Measurements from ENCODE around the gene CHPF. TPM values are rescaled to one million over a fixed set of nuclear protein-coding genes. Genes with fewer than 3 reads are reported as not detected.

Gene CHPF
- total RNA-seq, 2 experiments from 2014 or later, result 6.5 to 7.1 TPM

- H3K9me3 ChIP-seq (ENCODE audit: control insufficient read depth in 1 of 2, insufficient read depth in 1 of 2, low read length in 2 of 2), result peaks cover 0 to 11% of the 10 kb centered on the region in 2 experiments
- peaks cover 56 to 62% of the 10 kb centered on the region in 2 experiments for H3K27me3 ChIP-seq (ENCODE audit: control insufficient read depth in 1 of 2, insufficient read depth in 2 of 2, low read length in 2 of 2)
- H3K4me1 ChIP-seq (ENCODE audit: insufficient read depth, low read length), result peaks cover 20% of the 10 kb centered on the region
- Mint-ChIP-seq H3K27ac (no peak overlapping the region), H3K36me3 (ENCODE audit: low read depth) (no peaks in the 10 kb centered on the region), H3K4me3 (no peak overlapping the region), H3K27me3 (peaks cover 72% of the 10 kb centered on the region), H3K4me1 (ENCODE audit: low read depth) (peaks cover 10% of the 10 kb centered on the region), H3K9me3 (no peaks in the 10 kb centered on the region)
- H3K4me3 ChIP-seq (ENCODE audit: low read length), result no peak overlapping the region
- TF ChIP-seq, protein P1, sequence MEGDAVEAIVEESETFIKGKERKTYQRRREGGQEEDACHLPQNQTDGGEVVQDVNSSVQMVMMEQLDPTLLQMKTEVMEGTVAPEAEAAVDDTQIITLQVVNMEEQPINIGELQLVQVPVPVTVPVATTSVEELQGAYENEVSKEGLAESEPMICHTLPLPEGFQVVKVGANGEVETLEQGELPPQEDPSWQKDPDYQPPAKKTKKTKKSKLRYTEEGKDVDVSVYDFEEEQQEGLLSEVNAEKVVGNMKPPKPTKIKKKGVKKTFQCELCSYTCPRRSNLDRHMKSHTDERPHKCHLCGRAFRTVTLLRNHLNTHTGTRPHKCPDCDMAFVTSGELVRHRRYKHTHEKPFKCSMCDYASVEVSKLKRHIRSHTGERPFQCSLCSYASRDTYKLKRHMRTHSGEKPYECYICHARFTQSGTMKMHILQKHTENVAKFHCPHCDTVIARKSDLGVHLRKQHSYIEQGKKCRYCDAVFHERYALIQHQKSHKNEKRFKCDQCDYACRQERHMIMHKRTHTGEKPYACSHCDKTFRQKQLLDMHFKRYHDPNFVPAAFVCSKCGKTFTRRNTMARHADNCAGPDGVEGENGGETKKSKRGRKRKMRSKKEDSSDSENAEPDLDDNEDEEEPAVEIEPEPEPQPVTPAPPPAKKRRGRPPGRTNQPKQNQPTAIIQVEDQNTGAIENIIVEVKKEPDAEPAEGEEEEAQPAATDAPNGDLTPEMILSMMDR (IDR thresholded peaks at IDR 0.05), result no peak
- ATAC-seq (ENCODE audit: poor library complexity) (no peak), DNase-seq (no peak)
- no peaks in the 10 kb centered on the region for H3K36me3 ChIP-seq (ENCODE audit: insufficient read depth, low read length)
- intact Hi-C loops (cut with DNase I, micrococcal nuclease), result no loop called here
- ChIA-PET CTCF (interaction anchor here (1.2 kb wide), 1 partner anchor 37 kb away, joined by 3 read pairs; no protein-coding TSS in a partner anchor), POLR2A (no interaction called here)
- no peak overlapping the region for H3K27ac ChIP-seq (ENCODE audit: low read depth in 1 of 2, low read length in 2 of 2)
Measured at GRCh38 chr2:219492575-219492974, 51.0 kb downstream of the CHPF start.

- TF ChIP-seq, protein P1 (IDR thresholded peaks at IDR 0.05), result no peak
- H3K9me3 Mint-ChIP-seq, result no peaks in the 10 kb centered on the region
- H3K4me3 ChIP-seq (ENCODE audit: low read length), result no peak overlapping the region
- H3K36me3 ChIP-seq (ENCODE audit: insufficient read depth, low read length), result no peaks in the 10 kb centered on the region
- POLR2A ChIA-PET, result no interaction called here
- ATAC-seq (ENCODE audit: poor library complexity) (no peak), DNase-seq (no peak)
- peaks cover 54 to 60% of the 10 kb centered on the region in 2 experiments for H3K27me3 ChIP-seq (ENCODE audit: control insufficient read depth in 1 of 2, insufficient read depth in 2 of 2, low read length in 2 of 2)
- peaks cover 0 to 11% of the 10 kb centered on the region in 2 experiments for H3K9me3 ChIP-seq (ENCODE audit: control insufficient read depth in 1 of 2, insufficient read depth in 1 of 2, low read length in 2 of 2)
- H3K27ac Mint-ChIP-seq, result no peak overlapping the region
- H3K4me1 Mint-ChIP-seq (ENCODE audit: low read depth), result peaks cover 2% of the 10 kb centered on the region
- CTCF ChIA-PET, result interaction anchor here (0.9 to 1.2 kb wide), 2 partner anchors 18 to 38 kb away, joined by 3 to 4 read pairs; no protein-coding TSS in a partner anchor
- H3K4me3 Mint-ChIP-seq, result no peak overlapping the region
- peaks cover 9% of the 10 kb centered on the region for H3K4me1 ChIP-seq (ENCODE audit: insufficient read depth, low read length)
- intact Hi-C loops (cut with DNase I, micrococcal nuclease), result no loop called here
- H3K27ac ChIP-seq (ENCODE audit: low read depth in 1 of 2, low read length in 2 of 2), result no peak overlapping the region
- H3K27me3 Mint-ChIP-seq, result peaks cover 75% of the 10 kb centered on the region
- no peaks in the 10 kb centered on the region for H3K36me3 Mint-ChIP-seq (ENCODE audit: low read depth)
Measured at GRCh38 chr2:219491278-219491963, 52.2 kb downstream of the CHPF start.

DNA sequence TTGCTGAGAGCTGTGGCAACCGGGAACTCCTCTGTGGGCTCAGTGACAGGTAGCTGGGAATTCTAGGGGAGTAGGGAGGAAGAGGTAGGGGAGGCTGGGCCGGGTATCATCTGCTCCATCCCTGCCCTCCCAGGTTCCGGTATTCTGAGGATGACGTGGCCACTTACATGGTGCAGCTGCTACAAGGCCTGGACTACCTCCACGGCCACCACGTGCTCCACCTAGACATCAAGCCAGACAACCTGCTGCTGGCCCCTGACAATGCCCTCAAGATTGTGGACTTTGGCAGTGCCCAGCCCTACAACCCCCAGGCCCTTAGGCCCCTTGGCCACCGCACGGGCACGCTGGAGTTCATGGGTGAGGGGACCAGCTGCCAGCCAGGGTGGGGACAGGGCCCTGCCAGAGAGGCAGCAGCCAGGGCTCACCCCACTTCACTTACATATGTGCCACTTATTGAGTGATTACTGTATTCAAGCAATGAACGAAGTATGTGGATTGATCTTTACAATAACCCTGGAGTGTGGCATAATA, 52.9 kb downstream of the CHPF start:
- H3K27ac Mint-ChIP-seq, result no peak overlapping the region
- peaks cover 75% of the 10 kb centered on the region for H3K27me3 Mint-ChIP-seq
- H3K36me3 Mint-ChIP-seq (ENCODE audit: low read depth), result no peaks in the 10 kb centered on the region
- ATAC-seq (ENCODE audit: poor library complexity) (no peak), DNase-seq (no peak)
- H3K4me1 ChIP-seq (ENCODE audit: insufficient read depth, low read length), result peaks cover 4% of the 10 kb centered on the region
- no peak overlapping the region for H3K27ac ChIP-seq (ENCODE audit: low read depth in 1 of 2, low read length in 2 of 2)
- H3K9me3 Mint-ChIP-seq, result no peaks in the 10 kb centered on the region
- intact Hi-C loops (cut with DNase I, micrococcal nuclease), result no loop called here
- ChIA-PET CTCF (interaction anchor here (0.9 kb wide), 1 partner anchor 19 kb away, joined by 4 read pairs; no protein-coding TSS in a partner anchor), POLR2A (no interaction called here)
- no peak overlapping the region for H3K4me3 ChIP-seq (ENCODE audit: low read length)
- TF ChIP-seq, protein P1 (IDR thresholded peaks at IDR 0.05), result no peak
- H3K4me3 Mint-ChIP-seq, result no peak overlapping the region
- H3K4me1 Mint-ChIP-seq (ENCODE audit: low read depth), result peaks cover under 1% of the 10 kb centered on the region
- H3K9me3 ChIP-seq (ENCODE audit: control insufficient read depth in 1 of 2, insufficient read depth in 1 of 2, low read length in 2 of 2), result peaks cover 0 to 7% of the 10 kb centered on the region in 2 experiments
- H3K27me3 ChIP-seq (ENCODE audit: control insufficient read depth in 1 of 2, insufficient read depth in 2 of 2, low read length in 2 of 2), result peaks cover 54 to 60% of the 10 kb centered on the region in 2 experiments
- no peaks in the 10 kb centered on the region for H3K36me3 ChIP-seq (ENCODE audit: insufficient read depth, low read length)

All from CD4-positive, alpha-beta T cell (primary cell).